Gastrocnemius medialis (tissue), 4 donors: ENCODE measurements around the gene CMPK2.

Experiments
- POLR2A ChIP-seq, 2 donors: fragments of 450-650 bp; IDR thresholded peaks; one replicate each; pipeline ENCODE4 v1.6.1; 2017; ENCODE audit warnings: antibody characterized with exemption in 2 of 2, mild to moderate bottlenecking in 2 of 2, moderate library complexity in 2 of 2
- TF ChIP-seq, protein P1 (sequence below), 5 experiments: fragments of 450-650 bp in 3 of 5; fragments of 200-600 bp in 2 of 5; sonication (generic) in 2 of 5; IDR thresholded peaks in 4 of 5; conservative IDR thresholded peaks in 1 of 5; 1 replicate in 4 of 5; 2 replicates in 1 of 5; pipeline ENCODE4 v1.5.1; 2016 to 2019; ENCODE audit warnings: antibody characterized with exemption in 5 of 5, mild to moderate bottlenecking in 3 of 5, moderate library complexity in 3 of 5

DNA sequence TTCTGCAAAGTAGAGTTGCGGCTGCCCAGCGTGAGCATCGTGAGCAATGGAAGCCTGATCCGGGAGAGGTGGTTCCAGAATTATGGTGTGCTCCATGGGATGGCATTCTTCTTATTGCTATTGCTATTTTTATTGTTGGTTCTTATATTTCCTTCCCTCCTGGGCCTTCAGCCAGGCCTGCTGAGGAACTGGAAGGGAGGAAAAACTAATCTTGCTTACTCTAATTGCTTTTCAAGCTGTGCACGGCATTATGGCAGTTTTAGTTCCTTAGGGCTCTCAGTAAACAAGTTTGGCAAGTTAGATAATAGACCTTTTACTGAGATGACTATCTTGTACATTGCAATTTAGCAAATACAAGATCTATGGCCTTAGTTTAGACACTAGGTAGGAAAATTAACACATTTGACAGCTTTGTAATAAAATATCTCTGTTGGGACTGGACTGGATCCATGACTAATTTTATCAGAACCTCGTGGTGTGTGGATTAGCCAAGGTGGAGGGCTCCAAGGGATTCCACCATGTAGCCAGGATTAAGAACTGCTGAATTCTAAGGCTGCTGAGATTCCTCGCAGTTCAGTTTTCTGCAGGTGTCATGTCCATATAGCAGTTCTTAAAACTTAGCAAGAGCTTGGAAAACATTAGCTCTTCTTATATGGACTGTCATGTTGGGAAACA, 17.9 kb upstream of the CMPK2 start:
- TF ChIP-seq, protein P1, sequence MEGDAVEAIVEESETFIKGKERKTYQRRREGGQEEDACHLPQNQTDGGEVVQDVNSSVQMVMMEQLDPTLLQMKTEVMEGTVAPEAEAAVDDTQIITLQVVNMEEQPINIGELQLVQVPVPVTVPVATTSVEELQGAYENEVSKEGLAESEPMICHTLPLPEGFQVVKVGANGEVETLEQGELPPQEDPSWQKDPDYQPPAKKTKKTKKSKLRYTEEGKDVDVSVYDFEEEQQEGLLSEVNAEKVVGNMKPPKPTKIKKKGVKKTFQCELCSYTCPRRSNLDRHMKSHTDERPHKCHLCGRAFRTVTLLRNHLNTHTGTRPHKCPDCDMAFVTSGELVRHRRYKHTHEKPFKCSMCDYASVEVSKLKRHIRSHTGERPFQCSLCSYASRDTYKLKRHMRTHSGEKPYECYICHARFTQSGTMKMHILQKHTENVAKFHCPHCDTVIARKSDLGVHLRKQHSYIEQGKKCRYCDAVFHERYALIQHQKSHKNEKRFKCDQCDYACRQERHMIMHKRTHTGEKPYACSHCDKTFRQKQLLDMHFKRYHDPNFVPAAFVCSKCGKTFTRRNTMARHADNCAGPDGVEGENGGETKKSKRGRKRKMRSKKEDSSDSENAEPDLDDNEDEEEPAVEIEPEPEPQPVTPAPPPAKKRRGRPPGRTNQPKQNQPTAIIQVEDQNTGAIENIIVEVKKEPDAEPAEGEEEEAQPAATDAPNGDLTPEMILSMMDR (IDR thresholded peaks at IDR 0.05 in 4 of 5, conservative IDR thresholded peaks at IDR 0.05 in 1 of 5): no peak
- TF ChIP-seq POLR2A (IDR thresholded peaks at IDR 0.05): no peak
